ENCODE measurements around the gene LRFN2.

- TF ChIP-seq CTCF (IDR thresholded peaks at IDR 0.05), result no peak
- no peak for TF ChIP-seq POLR2A (IDR thresholded peaks at IDR 0.05)
These were observed 2.4 kb downstream of the LRFN2 start for GRCh38 chr6:40584741-40585140.
